Measurements from ENCODE around the gene ZBTB12. TPM values are rescaled to one million over a fixed set of nuclear protein-coding genes. Genes with fewer than 3 reads are reported as not detected.
A peak's percentile ranks its signal among the peaks of the same experiment; 100 is the strongest.

The ZBTB12 gene
- total and polyA plus RNA-seq, 9 of the 15 experiments (the other 6 are each of a cell fraction or from before 2014, with no cell fraction given), result 0.03 to 12.4 (median 5.8) TPM; not detected in 1

DNA sequence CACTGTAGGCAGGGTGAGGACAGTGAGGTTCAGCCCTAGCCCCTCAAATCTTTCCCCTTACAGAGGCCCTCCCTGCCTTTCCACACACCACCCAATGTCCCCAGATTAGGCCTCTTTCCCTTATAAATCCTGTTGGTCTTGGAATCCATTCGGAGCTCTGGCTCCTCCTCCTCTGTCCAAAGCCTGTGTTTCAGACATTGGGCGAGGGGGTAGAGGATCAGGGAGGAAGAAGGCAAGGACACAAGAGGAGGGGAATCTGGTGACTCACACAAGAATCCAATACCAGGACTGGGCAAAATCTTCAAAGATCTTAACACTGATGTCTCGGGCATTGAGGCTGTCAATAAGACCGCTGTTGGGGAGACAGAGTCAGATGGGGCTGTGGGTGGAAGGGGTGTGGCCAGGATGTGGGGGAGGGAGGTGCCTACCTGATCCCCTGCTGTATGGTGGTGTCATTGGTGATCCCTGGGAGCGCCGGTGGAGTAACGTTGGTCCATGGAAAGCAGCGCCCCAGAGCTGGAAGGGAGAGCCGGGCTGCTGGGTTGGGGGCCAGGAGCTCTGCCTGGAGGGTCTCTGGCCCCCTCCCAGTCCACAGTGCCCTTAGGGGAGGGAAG, 30.7 kb downstream of the ZBTB12 start (continued):
- TF ChIP-seq, protein P1, sequence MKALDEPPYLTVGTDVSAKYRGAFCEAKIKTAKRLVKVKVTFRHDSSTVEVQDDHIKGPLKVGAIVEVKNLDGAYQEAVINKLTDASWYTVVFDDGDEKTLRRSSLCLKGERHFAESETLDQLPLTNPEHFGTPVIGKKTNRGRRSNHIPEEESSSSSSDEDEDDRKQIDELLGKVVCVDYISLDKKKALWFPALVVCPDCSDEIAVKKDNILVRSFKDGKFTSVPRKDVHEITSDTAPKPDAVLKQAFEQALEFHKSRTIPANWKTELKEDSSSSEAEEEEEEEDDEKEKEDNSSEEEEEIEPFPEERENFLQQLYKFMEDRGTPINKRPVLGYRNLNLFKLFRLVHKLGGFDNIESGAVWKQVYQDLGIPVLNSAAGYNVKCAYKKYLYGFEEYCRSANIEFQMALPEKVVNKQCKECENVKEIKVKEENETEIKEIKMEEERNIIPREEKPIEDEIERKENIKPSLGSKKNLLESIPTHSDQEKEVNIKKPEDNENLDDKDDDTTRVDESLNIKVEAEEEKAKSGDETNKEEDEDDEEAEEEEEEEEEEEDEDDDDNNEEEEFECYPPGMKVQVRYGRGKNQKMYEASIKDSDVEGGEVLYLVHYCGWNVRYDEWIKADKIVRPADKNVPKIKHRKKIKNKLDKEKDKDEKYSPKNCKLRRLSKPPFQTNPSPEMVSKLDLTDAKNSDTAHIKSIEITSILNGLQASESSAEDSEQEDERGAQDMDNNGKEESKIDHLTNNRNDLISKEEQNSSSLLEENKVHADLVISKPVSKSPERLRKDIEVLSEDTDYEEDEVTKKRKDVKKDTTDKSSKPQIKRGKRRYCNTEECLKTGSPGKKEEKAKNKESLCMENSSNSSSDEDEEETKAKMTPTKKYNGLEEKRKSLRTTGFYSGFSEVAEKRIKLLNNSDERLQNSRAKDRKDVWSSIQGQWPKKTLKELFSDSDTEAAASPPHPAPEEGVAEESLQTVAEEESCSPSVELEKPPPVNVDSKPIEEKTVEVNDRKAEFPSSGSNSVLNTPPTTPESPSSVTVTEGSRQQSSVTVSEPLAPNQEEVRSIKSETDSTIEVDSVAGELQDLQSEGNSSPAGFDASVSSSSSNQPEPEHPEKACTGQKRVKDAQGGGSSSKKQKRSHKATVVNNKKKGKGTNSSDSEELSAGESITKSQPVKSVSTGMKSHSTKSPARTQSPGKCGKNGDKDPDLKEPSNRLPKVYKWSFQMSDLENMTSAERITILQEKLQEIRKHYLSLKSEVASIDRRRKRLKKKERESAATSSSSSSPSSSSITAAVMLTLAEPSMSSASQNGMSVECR (CRISPR knock-in tag; IDR thresholded peaks at IDR 0.05), result 0 out of 2 replicates have a peak, but pooled peaks have one; percentile 19

DNA sequence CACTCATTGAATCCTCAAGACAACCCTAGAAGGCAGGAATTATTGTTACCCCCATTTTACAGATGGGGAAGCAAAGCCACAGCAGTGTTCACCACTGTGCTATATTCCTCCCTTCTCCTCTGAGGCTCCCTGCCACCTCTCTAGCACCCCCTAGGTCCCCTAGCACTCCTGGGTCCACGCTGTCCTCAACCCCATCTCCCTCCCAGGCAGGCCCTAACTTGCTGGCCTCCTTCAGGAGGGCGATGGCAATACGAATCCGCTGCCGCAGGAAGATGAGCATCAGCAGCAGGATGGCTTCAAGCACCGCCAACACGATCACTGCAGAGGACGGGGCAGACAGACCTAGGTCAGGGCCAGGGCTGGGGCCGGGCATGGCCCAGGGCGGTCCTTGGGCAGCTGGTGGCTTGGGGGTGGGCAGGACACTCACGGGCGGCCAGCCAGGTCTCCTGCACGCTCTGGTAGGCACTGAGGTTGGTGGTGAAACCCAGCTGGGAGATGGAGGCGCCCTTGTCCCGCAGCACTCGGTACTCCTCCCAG, 31.4 kb downstream of the ZBTB12 start:
- no peaks in the 10 kb centered on the region for H3K9me3 ChIP-seq (replicated peaks; ENCODE audit: control insufficient read depth, insufficient read depth, low read depth, low read length)
- no peak for TF ChIP-seq KLF6 (CRISPR knock-in tag; IDR thresholded peaks at IDR 0.05; ENCODE audit: borderline replicate concordance)
- TF ChIP-seq, protein P2, sequence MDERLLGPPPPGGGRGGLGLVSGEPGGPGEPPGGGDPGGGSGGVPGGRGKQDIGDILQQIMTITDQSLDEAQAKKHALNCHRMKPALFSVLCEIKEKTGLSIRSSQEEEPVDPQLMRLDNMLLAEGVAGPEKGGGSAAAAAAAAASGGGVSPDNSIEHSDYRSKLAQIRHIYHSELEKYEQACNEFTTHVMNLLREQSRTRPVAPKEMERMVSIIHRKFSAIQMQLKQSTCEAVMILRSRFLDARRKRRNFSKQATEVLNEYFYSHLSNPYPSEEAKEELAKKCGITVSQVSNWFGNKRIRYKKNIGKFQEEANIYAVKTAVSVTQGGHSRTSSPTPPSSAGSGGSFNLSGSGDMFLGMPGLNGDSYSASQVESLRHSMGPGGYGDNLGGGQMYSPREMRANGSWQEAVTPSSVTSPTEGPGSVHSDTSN (CRISPR knock-in tag; IDR thresholded peaks at IDR 0.05; ENCODE audit: low read depth), result no peak
- TF ChIP-seq, protein P2 (tag; conservative IDR thresholded peaks at IDR 0.05; ENCODE audit: low read depth), result no peak
- TF ChIP-seq YY1 (IDR thresholded peaks at IDR 0.05; ENCODE audit: borderline replicate concordance in 1 of 3, control insufficient read depth in 1 of 3, extremely low read depth in 1 of 3, insufficient read depth in 3 of 3, insufficient read length in 1 of 3, insufficient replicate concordance in 2 of 3, low read depth in 1 of 3, low read length in 2 of 3), result no peak
- TF ChIP-seq IRF2 (CRISPR knock-in tag; IDR thresholded peaks at IDR 0.05), result no peak
- peak; percentile 91 for TF ChIP-seq BCOR (IDR thresholded peaks at IDR 0.05)
- TF ChIP-seq IFI16 (CRISPR knock-in tag; IDR thresholded peaks at IDR 0.05), result no peak
- no peak for TF ChIP-seq KDM5B (IDR thresholded peaks at IDR 0.05; ENCODE audit: insufficient replicate concordance, low read depth, low read length)
- no peak for TF ChIP-seq PPARD (CRISPR knock-in tag; IDR thresholded peaks at IDR 0.05)
- no peak for TF ChIP-seq ZNF282 (CRISPR knock-in tag; IDR thresholded peaks at IDR 0.05)
- TF ChIP-seq FOXJ2 (tag; IDR thresholded peaks at IDR 0.05), result no peak

More for the DNA sequence above, 31.4 kb downstream of the ZBTB12 start:
- FAIRE-seq, result no peak
- Histone ChIP-seq H3K9me1 (ENCODE audit: control insufficient read depth, insufficient read depth, low read length) (no peaks in the 10 kb centered on the region), H3K4me1 (replicated peaks in 1 of 2; ENCODE audit: control insufficient read depth in 2 of 2, insufficient read depth in 2 of 2, low read length in 2 of 2) (peaks cover 2 to 23% of the 10 kb centered on the region in 2 experiments; a peak in 3 of 5 replicates), H3K27ac (ENCODE audit: extremely low read depth, low read depth, low read length) (no peak overlapping the region), H3K9ac (ENCODE audit: insufficient read depth in 1 of 2, low read depth in 2 of 2, low read length in 2 of 2) (peak overlapping the region in 1 of 2 experiments; percentile 15; a peak in 1 of 4 replicates), H3K4me2 (ENCODE audit: insufficient read depth, low read length) (no peak overlapping the region), H2AFZ (ENCODE audit: low read depth, low read length) (no peak overlapping the region), H3K36me3 (ENCODE audit: control insufficient read depth, insufficient read depth, low read length) (peaks cover 3% of the 10 kb centered on the region; the same call in 1 of the 3 replicates), H3K4me3 (no peak overlapping the region), H4K20me1 (replicated peaks; ENCODE audit: control insufficient read depth, insufficient read depth, low read length) (no peaks in the 10 kb centered on the region), H3K27me3 (ENCODE audit: control insufficient read depth in 2 of 2, insufficient read depth in 2 of 2, low read length in 2 of 2) (peaks cover 0 to 4% of the 10 kb centered on the region in 2 experiments; a peak in 2 of 5 replicates), H3K79me2 (ENCODE audit: control insufficient read depth, insufficient read depth, low read length) (peaks cover 3% of the 10 kb centered on the region)
- in situ Hi-C loops (cut with MboI) (no loop called here), intact Hi-C loops (cut with micrococcal nuclease) (no loop called here)
- 61% methylated on average over 16 of the region's 16 CpGs for WGBS (ENCODE audit: insufficient coverage, low coverage, missing lambda C conversion rate)
- peak; percentile 60 for ATAC-seq
- DNase-seq (ENCODE audit: extremely low read depth in 1 of 4, low spot score in 3 of 4), result peak in 3 of 4 experiments; percentile 45 to 74 (median 64)
- no TSS peak for BruUV-seq (replicated peaks)
- CTCF ChIA-PET (ENCODE audit: low intra/inter-chr PET ratio), result interaction anchor here (0.6 kb wide), 1 partner anchor 141 kb away, joined by 7 read pairs; the partner anchor contains the start of gene DDAH2
- POLR2A ChIA-PET, result interaction anchor here (1.1 kb wide), 1 partner anchor 43 kb away, joined by 7 read pairs; the partner anchor contains the start of gene HSPA1B
